H9 (cell line): ENCODE results near the gene EPHB2. TPM values are rescaled to one million over a fixed set of nuclear protein-coding genes. Genes with fewer than 3 reads are reported as not detected.

Experiments
- DNase-seq: peaks from one replicate; pipeline ENCODE4 v3.0.0-alpha.2; 2017
- H2AFZ ChIP-seq: one replicate; pipeline ENCODE4 v1.6.1; 2013; ENCODE audit warnings: mild to moderate bottlenecking, low read length, control low read depth, moderate library complexity
- H2AK5ac ChIP-seq: 2 replicates; pipeline ENCODE4 v1.6.1; 2013; ENCODE audit warnings: low read length, control low read depth, mixed read lengths; ENCODE audit not compliant: insufficient read length
- H2BK120ac ChIP-seq: one replicate; pipeline ENCODE4 v1.6.1; 2013; ENCODE audit warnings: low read depth, mild to moderate bottlenecking, low read length, control low read depth, inconsistent platforms; ENCODE audit not compliant: poor library complexity, severe bottlenecking
- H2BK12ac ChIP-seq: 2 replicates; pipeline ENCODE4 v1.6.1; 2013; ENCODE audit warnings: low read length, control low read depth, mixed read lengths, low read depth; ENCODE audit not compliant: insufficient read length
- H2BK15ac ChIP-seq: 2 replicates; pipeline ENCODE4 v1.6.1; 2013; ENCODE audit warnings: low read depth, low read length, control low read depth
- H2BK20ac ChIP-seq: one replicate; pipeline ENCODE4 v1.6.1; 2013; ENCODE audit warnings: low read depth, mild to moderate bottlenecking, low read length, control low read depth, inconsistent platforms; ENCODE audit not compliant: poor library complexity, severe bottlenecking
- H2BK5ac ChIP-seq: 2 replicates; pipeline ENCODE4 v1.6.1; 2013; ENCODE audit warnings: low read length, control low read depth, mixed read lengths; ENCODE audit not compliant: insufficient read length
- H3K14ac ChIP-seq: 2 replicates; pipeline ENCODE4 v1.6.1; 2013; ENCODE audit warnings: low read length, control low read depth; ENCODE audit not compliant: insufficient read depth
- H3K18ac ChIP-seq: 2 replicates; pipeline ENCODE4 v1.6.1; 2013; ENCODE audit warnings: low read depth, mild to moderate bottlenecking, mixed read lengths, low read length, control low read depth; ENCODE audit not compliant: insufficient read length
- H3K23ac ChIP-seq: 2 replicates; pipeline ENCODE4 v1.6.1; 2013; ENCODE audit warnings: low read length, control low read depth, mixed read lengths, low read depth; ENCODE audit not compliant: insufficient read length
- H3K23me2 ChIP-seq: 2 replicates; pipeline ENCODE4 v1.6.1; 2013; ENCODE audit warnings: low read depth, mild to moderate bottlenecking, mixed read lengths, low read length, control low read depth; ENCODE audit not compliant: insufficient read length, poor library complexity, severe bottlenecking
- H3K27ac ChIP-seq: 2 replicates; pipeline ENCODE4 v1.5.1; 2013; ENCODE audit warnings: low read length, control low read depth, mixed read lengths, low read depth; ENCODE audit not compliant: insufficient read length
- H3K27me3 ChIP-seq: 2 replicates; pipeline ENCODE4 v1.6.1; 2013; ENCODE audit warnings: low read length, control low read depth, inconsistent platforms; ENCODE audit not compliant: insufficient read depth
- H3K4ac ChIP-seq: 2 replicates; pipeline ENCODE4 v1.6.1; 2013; ENCODE audit warnings: low read depth, mild to moderate bottlenecking, control low read depth, inconsistent platforms, low read length, moderate library complexity
- H3K4me1 ChIP-seq: 2 replicates; pipeline ENCODE4 v1.6.1; 2013; ENCODE audit warnings: low read length, control low read depth, inconsistent platforms; ENCODE audit not compliant: insufficient read depth
- H3K4me2 ChIP-seq: 2 replicates; pipeline ENCODE4 v1.6.1; 2013; ENCODE audit warnings: low read length, control low read depth, mixed read lengths; ENCODE audit not compliant: insufficient read length, insufficient read depth
- H3K56ac ChIP-seq: 2 replicates; pipeline ENCODE4 v1.6.1; 2013; ENCODE audit warnings: low read depth, mild to moderate bottlenecking, mixed read lengths, low read length, control low read depth; ENCODE audit not compliant: insufficient read length
- H3K79me1 ChIP-seq: 2 replicates; pipeline ENCODE4 v1.6.1; 2013; ENCODE audit warnings: low read depth, mild to moderate bottlenecking, moderate library complexity, low read length, control low read depth, inconsistent platforms; ENCODE audit not compliant: insufficient read depth, poor library complexity, severe bottlenecking
- H3K79me2 ChIP-seq: 2 replicates; pipeline ENCODE4 v1.6.1; 2013; ENCODE audit warnings: low read length, control low read depth, inconsistent platforms; ENCODE audit not compliant: insufficient read depth
- H3K9ac ChIP-seq: 2 replicates; pipeline ENCODE4 v1.6.1; 2013; ENCODE audit warnings: low read length, control low read depth, mixed read lengths; ENCODE audit not compliant: insufficient read length; ENCODE audit errors: extremely low read depth
- H3K9me3 ChIP-seq: one replicate; pipeline ENCODE4 v1.6.1; 2013; ENCODE audit warnings: low read depth, low read length, inconsistent platforms; ENCODE audit not compliant: control insufficient read depth
- H3T11ph ChIP-seq: one replicate; pipeline ENCODE4 v1.6.1; 2013; ENCODE audit warnings: mild to moderate bottlenecking, low read length, control low read depth, inconsistent platforms
- H4K20me1 ChIP-seq: one replicate; pipeline ENCODE4 v1.6.1; 2013; ENCODE audit not compliant: control insufficient read depth, insufficient read length, insufficient read depth
- H4K5ac ChIP-seq: 2 replicates; pipeline ENCODE4 v1.6.1; 2013; ENCODE audit warnings: low read depth, mild to moderate bottlenecking, mixed read lengths, low read length, control low read depth; ENCODE audit not compliant: insufficient read length
- H4K8ac ChIP-seq: replicated peaks from 2 replicates; pipeline ENCODE4 v1.6.1; 2013; ENCODE audit warnings: low read length, control low read depth, mixed read lengths, low read depth; ENCODE audit not compliant: insufficient read length
- H4K91ac ChIP-seq: 2 replicates; pipeline ENCODE4 v1.6.1; 2013; ENCODE audit warnings: low read depth, mild to moderate bottlenecking, moderate library complexity, mixed read lengths, low read length, control low read depth; ENCODE audit not compliant: insufficient read length
- H3K27ac Mint-ChIP-seq, 3 experiments: 2 replicates in 2 of 3; 3 replicates in 1 of 3; pipeline ENCODE4 v1.8.0; 2020 to 2021; ENCODE audit warnings: mixed read lengths in 3 of 3, mild to moderate bottlenecking in 1 of 3, moderate library complexity in 1 of 3
- H3K27me3 Mint-ChIP-seq: 2 replicates; pipeline ENCODE4 v1.8.0; 2021; ENCODE audit warnings: low read depth, mild to moderate bottlenecking, moderate library complexity, mixed read lengths
- H3K36me3 Mint-ChIP-seq, 3 experiments: 2 replicates in 2 of 3; 3 replicates in 1 of 3; pipeline ENCODE4 v1.8.0; 2020 to 2021; ENCODE audit warnings: low read depth in 3 of 3, mixed read lengths in 3 of 3; ENCODE audit not compliant: insufficient read depth in 1 of 3
- H3K4me1 Mint-ChIP-seq, 2 experiments: 2 replicates each; pipeline ENCODE4 v1.8.0; 2020; ENCODE audit warnings: mixed read lengths in 2 of 2
- H3K4me3 Mint-ChIP-seq, 2 experiments: 2 replicates in 1 of 2; 3 replicates in 1 of 2; pipeline ENCODE4 v1.8.0; 2020 to 2021; ENCODE audit warnings: mild to moderate bottlenecking in 2 of 2, mixed read lengths in 2 of 2, moderate library complexity in 1 of 2
- H3K9me3 Mint-ChIP-seq, 2 experiments: 2 replicates in 1 of 2; 3 replicates in 1 of 2; pipeline ENCODE4 v1.8.0; 2020; ENCODE audit warnings: mild to moderate bottlenecking in 2 of 2, mixed read lengths in 2 of 2, moderate library complexity in 1 of 2
- CTCF ChIP-seq: fragments of 200-600 bp; sonication (generic); conservative IDR thresholded peaks from 3 replicates; pipeline ENCODE4 v1.8.0; 2021; ENCODE audit warnings: antibody characterized with exemption, mild to moderate bottlenecking
- WGBS: extraction: QIAGEN DNeasy Blood & Tissue Kit; methylation state at CpG from one replicate; pipeline ENCODE4 v1.1.7; 2013; ENCODE audit warnings: missing lambda C conversion rate, low lambda C conversion rate, mixed read lengths; ENCODE audit not compliant: insufficient read length; ENCODE audit errors: extremely low coverage; 5-methylcytosine and 5-hydroxymethylcytosine counted together
- total RNA-seq: library from RNA; stranded (reverse); gene quantifications from 2 replicates; pipeline ENCODE4 v1.2.1, GENCODE V29; 2021

The EPHB2 gene
- total RNA-seq, 1 experiment from 2014 or later = 9.5 TPM

DNA sequence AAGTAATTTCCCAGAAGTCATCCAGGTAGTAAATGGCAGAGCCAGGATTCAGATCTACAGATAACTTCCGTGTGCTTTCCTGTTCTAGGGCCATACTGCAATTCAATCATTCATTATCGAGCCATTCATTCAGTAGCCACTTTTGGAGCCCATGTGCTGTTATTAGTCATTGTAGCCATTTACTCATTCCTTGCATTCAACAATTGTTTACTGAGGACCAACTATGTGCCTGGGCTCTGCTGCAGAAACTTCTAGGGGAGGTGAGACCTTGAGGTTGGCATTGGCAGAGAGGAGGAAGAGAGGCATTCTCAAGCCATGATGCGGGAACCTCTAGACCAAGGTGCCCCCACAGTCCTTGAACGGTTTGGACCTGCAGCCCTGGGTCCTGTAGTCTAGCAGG lies 27.9 kb downstream of the EPHB2 start:
- H3K27me3 ChIP-seq = no peaks in the 10 kb centered on the region
- H3K14ac ChIP-seq = no peak overlapping the region
- no peaks in the 10 kb centered on the region; the same call in 1 of the 2 replicates for H3K4me1 ChIP-seq
- H3K79me2 ChIP-seq = no peaks in the 10 kb centered on the region
- H3K27ac ChIP-seq = no peak overlapping the region
- H3K4me2 ChIP-seq = no peak overlapping the region
- no peak overlapping the region for H4K8ac ChIP-seq
- H4K20me1 ChIP-seq = no peaks in the 10 kb centered on the region
- H3K27ac Mint-ChIP-seq = no peak overlapping the region
- H3K27me3 Mint-ChIP-seq = peaks cover 2% of the 10 kb centered on the region
- H3K4me3 Mint-ChIP-seq = no peak overlapping the region
- H3K23ac ChIP-seq = no peak overlapping the region
- H3K9me3 ChIP-seq = no peaks in the 10 kb centered on the region
- H2BK120ac ChIP-seq = no peak overlapping the region
- no peaks in the 10 kb centered on the region for H3K9me3 Mint-ChIP-seq
- H4K5ac ChIP-seq = no peak overlapping the region
- H4K91ac ChIP-seq = no peak overlapping the region
- H3K79me1 ChIP-seq = no peaks in the 10 kb centered on the region
- no peak for TF ChIP-seq CTCF
- no peak overlapping the region for H2BK20ac ChIP-seq
- H3K36me3 Mint-ChIP-seq = no peaks in the 10 kb centered on the region
- peaks cover 0 to 34% of the 10 kb centered on the region in 2 experiments; a peak in 3 of 4 replicates for H3K4me1 Mint-ChIP-seq
- H2AFZ ChIP-seq = no peak overlapping the region
- H3K56ac ChIP-seq = no peak overlapping the region
- H2AK5ac ChIP-seq = no peak overlapping the region
- no peak overlapping the region for H3T11ph ChIP-seq
- DNase-seq = no peak
- no peak overlapping the region for H3K18ac ChIP-seq
- H3K4ac ChIP-seq = no peak overlapping the region
- H3K23me2 ChIP-seq = no peaks in the 10 kb centered on the region
- H3K9ac ChIP-seq = no peak overlapping the region
- no peak overlapping the region for H2BK12ac ChIP-seq
- no CpG with 5 or more reads among the region's 4 CpGs for WGBS
- H2BK15ac ChIP-seq = no peak overlapping the region
- H2BK5ac ChIP-seq = no peak overlapping the region
